Activated gamma-delta T cell treated with anti-CD3 and anti-CD28 coated beads, Interleukin-2, amount 50 U/mL, for 16 hours (primary cell): ENCODE measurements around the gene PTPRN2.
"Not testable (repeated sequence)": the region's sequence is repeated elsewhere in the genome, so short reads cannot be mapped to it uniquely, and the experiment has no call there.

Experiments
- DNase-seq: peaks from one replicate; pipeline ENCODE4 v3.0.0-alpha.2; 2020; ENCODE audit warnings: low read depth

The PTPRN2 gene

DNA sequence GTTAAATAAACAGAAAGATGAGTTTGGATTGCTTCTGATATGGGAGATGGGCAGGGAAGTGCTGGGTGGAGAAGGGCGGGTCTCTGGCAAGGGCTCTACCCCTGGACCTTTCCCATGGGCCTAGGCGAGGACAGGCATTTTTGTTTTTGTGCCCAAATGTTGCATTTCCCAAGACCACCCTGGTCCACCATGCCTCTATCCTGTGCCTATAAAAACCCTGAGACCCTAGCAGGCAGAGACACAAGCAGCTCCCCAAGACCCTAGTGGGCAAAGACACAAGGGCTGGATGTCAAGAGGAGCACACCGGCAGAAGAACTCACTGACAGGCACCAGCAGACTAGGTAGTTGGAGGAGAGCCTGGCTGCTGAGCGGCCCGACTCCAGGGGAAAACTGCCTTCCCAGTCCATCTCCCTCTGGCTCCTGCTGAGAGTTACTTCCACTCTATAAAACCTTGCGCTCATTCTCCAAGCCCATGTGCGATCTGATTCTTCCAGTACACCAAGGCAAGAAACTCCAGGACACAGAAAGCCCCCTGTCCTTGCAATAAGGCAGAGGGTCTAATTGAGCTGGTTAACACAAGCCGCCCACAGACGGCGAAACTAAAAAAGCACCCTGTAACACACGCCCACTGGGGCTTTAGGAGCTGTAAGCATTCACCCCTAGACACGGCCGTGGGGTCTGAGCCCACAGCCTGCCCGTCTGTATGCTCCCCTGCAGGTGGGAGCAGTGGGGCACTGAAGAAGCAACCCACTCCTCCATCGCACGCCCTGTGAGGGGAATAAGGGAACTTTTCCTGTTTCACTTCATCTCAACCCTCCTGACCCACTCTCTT, 291.4 kb downstream of the PTPRN2 start:
- DNase-seq: no peak

DNA sequence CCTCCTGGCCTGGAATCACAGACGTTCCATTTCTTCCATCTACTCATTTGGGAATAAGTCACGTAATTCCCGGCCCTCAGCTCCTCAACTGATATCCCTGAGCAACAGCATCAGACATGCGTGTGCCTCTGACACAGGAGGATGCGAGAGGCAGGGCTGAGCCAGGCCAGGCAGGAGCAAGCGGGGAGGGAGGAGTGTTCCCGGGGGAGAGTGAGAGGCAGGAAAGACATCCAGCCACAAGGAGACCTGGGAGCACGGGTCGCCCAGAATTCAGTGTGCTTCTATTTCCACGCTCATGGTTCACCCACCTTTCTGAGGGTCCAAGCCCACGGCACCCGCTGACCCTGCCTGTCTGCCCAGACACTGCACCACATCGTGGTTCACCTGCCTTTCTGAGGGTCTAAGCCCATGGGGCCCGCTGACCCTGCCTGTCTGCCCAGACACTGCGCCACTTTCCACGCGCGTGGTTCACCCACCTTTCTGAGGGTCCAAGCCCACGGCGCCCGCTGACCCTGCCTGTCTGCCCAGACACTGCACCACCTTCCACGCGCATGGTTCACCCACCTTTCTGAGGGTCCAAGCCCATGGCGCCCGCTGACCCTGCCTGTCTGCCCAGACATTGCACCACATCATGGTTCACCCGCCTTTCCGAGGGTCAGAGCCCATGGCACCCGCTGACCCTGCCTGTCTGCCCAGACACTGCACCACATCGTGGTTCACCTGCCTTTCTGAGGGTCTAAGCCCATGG, 293.0 kb downstream of the PTPRN2 start:
- DNase-seq: not testable (repeated sequence)

DNA sequence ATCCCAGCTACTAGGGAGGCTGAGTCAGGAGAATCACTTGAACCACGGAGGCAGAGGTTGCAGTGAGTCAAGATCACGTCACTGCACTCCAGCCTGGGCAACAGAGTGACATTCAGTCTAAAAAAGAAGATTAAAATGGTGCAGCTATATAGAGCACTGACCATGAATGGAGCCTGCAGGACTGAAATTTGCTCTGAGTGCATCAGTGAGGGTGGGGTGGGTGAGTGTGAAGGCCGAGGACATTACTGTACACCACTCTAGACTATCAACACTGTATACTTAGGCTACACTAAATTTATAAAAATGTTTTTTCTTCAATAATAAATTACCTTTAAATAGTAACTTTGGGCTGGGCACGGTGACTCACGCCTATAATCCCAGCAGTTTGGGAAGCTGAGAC, 294.7 kb downstream of the PTPRN2 start:
- DNase-seq: no peak

DNA sequence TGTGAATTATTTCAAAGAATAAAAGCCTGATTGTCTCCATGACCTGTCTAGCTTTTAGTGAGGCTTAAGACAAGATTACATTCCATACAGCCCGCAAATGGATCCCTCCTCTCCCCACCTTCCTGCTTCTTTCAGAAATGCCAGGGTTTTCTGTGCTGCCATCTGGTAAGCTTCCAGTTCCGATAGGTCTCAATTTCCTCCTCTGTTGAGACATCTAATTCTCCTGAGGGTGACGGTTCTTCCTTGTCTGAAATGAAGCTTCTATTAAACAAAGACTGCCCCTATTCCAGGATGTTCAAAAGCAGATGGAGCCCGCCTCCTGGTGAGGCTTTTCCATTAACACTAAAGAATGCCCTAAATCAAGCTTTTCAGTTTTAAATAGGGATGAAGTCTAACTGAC, 295.6 kb downstream of the PTPRN2 start:
- DNase-seq: no peak

DNA sequence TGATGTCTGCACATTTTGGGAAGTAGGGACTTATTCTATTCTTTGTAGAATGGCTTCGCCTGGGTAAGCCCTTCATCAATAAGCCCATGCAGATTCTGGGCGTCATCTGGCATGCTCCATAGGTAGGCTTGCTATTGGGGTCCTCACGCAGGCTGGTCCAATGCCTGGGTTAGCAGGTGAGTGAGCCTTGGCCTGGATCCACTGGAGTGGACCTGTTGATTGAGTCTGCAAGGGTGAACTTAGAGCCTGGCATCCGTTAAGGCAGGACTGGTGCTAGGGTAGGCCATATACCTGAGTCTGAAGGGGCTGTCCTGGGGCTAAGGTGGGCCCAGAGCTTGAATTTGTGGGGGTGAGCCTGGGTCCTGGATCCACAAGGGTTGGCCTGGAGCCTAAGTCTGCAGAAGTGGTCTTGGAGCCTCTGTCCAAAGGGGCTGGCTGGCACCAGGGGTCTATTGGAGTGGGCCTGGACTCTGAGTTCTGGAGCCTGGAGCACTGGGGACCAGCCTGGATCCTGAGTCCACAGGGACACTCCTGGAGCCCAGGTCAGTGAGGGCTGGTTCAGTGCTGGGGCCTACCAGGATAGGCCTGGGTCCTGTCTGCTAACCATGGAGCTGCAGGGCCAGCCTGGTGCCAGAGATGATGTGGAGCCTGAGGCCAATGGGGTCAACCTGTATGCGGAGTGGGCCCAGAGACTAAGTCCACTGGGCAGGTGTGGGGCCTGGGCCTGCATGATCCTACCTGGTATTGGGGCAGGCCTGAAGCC, 297.7 kb downstream of the PTPRN2 start:
- DNase-seq: no peak

DNA sequence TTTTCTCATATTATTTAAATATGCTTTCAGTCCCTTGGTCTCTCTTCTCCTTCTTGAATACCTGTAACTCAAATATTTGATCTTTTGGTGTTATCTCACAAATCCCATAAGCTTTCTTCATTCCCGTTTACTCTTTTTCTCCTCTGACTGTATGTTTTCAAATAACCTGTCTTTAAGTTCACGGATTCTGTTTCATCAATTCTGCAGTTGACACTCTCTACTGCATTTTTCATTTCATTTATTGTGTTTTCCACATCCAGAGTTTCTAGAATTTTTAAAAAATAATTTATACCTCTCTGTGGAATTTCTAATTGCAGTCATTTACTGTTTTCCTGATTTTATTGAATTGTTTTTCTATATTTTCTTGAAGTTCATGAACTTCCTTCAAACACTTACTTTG, 298.4 kb downstream of the PTPRN2 start:
- no peak for DNase-seq

DNA sequence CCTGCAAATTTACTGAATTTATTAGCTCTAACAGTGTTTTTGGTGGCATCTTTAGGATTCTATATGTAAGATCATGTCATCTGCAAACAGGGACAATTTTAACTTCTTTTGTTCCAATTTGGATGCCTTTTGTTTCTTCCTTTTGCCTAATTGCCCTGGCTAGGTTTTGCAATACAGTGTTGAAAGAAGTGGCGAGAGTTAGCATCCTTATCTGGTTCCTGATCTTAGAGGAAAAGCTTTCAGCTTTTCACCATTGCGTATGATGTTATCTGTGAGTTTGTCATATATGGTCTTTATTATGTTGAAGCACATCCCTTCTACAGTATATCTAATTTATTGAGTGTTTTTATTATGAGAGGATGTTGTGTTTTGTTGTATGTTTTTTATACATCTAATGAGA, 301.4 kb downstream of the PTPRN2 start:
- no peak for DNase-seq

DNA sequence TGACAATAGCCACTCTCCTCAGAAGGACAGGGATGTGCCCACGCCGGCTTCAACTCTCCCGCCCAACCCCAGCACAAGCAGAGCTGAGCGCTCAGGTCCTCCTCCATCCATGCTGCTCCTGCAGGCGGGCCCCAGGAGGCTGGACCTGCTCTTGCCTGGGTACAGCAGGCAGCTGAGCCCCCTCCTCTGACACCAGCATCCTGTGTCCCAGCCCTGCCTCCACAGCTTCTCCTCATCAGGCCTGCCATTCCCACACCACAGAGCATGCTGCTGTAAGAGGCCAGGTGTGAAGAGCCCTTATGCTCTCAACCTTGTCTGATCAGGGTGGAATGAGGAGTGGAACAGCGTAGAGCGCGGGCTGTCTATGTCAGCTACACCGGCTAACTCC, 302.2 kb downstream of the PTPRN2 start:
- DNase-seq: no peak

DNA sequence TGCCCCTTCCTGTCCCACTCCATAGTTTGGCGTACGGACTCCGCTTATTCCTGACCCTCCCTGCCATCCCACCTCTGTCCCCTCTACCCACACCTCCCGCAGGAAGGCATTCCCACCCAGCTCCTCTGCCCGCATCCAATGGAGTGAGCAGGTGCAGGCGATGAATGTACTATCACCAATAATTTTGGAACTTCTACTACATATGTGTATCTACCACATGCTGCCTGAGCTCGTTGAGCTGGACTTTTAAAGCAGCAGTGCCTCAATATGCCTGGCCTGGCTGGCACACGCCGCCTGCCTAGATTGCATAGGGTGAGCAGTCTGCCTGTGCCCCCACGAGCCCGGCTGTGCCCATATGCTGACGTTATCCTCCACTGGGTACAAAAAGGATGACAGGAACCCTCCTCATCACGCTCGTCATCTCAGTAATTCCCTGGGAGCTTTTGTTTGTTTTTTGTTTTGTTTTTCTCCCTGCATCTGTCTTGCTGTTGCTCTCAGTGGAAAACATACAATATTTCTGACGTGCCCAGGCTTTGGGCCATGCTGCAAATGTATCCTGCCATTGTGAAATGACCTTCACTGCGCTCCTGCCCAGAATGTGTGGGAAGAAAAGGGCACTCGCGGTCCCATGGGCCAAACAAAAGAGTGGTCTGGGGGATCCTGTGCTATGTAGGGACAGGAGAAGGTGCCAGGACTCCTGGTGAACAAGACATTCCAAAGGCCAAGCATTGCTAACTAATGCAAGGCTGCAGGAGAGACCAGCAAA, 302.8 kb downstream of the PTPRN2 start:
- DNase-seq: no peak

DNA sequence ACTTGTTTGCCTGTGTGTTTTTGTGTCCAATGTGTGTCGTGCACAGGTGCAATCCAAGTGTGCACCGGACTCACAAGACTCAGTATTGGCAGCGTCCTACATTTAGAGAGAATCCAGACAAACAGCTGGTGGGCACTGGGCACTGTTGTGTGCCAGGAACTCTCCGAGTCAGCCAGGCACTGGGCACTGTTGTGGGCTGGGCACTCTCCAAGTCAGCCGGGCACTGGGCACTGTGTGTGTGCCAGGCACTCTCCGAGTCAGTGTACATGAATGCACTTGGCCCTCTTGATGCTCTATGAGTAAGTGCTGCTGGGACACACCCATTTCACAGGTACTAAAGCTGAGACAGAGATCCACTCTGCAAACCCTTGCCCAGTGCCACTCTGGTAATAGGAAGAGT, 303.5 kb downstream of the PTPRN2 start:
- DNase-seq: no peak

DNA sequence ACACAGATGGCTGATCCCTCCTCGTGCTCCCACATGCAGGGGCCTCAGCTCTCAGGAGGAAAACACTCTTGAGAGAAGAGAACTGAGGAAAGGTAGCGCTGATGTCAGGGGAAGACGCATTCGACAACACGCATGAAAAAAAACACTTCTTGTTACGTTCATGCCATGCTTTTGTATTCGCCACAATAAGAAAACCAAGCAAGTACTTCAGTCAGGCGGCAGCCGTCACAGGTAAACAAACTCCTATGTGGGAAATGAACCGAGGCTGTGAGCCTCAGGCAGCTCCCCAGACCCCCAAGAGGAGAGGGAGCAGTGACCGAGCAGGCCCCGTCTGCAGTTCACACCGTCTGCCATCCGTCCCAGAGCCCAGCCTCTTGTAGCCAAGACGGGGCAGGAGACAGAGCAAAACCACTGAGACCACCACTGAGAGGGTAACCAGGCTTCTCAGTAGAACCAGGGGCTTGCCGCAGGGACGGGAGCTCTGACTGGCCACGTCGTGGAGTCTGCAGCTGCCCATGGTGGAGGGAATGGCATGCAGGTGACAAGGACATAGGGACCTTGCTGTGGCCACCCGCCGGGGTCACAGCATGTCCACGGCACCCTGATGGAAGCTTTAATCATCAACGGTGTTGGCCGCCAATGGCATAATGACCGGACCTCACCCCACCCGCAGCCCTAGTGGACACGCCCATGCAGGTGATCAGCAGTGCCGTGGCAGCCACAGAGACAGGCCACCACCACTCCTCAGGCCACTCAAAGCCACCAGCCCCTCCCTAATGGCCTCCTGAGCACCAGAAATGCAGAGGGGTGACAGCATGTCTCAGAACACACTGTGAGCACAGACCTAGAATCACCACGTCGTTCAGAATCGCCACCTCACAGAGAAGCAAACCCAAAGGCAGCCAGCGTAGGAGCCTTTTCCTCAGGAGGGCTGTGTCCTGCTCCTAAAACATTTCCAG, 304.3 kb downstream of the PTPRN2 start:
- DNase-seq: no peak

DNA sequence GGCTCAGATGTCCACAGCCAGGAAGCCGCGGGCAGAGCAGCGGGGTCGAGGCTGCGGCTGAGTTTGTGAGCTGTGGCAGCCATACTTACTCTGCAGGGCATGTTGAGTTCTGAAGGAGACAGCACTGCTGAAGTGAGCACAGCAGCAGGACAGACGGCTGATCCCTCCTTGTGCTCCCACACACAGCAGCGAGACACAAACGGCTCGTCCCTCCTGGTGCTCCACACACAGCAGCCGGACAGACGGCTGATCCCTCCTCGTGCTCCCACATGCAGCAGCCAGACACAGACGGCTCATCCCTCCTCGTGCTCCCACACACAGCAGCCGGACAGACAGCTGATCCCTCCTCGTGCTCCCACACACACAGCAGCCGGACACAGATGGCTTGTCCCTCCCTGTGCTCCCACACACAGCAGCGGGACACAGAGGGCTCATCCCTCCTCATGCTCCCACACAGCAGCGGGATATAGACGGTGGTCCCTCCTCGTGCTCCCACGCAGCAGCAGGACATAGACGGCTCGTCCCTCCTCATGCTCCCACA, 305.1 kb downstream of the PTPRN2 start:
- no peak for DNase-seq

DNA sequence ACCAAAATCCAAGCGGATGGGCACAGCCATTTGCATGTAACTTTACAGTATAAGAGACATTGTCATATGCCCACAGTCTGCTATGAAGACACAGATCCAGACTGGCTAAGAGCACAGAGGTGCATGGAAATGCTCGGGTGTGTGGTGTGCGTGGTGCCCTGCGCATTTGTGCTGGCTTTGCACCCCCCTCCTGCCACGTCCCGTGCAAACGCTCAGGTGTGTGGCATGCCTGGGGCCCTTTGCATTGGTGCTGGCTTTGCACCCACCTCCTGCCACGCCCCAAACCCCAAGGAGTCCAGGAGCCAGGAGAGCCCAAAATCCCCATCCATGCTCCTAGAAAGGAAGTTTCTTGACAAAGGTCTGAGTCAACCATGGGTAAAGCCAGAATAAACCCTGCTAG, 306.2 kb downstream of the PTPRN2 start:
- DNase-seq: no peak

DNA sequence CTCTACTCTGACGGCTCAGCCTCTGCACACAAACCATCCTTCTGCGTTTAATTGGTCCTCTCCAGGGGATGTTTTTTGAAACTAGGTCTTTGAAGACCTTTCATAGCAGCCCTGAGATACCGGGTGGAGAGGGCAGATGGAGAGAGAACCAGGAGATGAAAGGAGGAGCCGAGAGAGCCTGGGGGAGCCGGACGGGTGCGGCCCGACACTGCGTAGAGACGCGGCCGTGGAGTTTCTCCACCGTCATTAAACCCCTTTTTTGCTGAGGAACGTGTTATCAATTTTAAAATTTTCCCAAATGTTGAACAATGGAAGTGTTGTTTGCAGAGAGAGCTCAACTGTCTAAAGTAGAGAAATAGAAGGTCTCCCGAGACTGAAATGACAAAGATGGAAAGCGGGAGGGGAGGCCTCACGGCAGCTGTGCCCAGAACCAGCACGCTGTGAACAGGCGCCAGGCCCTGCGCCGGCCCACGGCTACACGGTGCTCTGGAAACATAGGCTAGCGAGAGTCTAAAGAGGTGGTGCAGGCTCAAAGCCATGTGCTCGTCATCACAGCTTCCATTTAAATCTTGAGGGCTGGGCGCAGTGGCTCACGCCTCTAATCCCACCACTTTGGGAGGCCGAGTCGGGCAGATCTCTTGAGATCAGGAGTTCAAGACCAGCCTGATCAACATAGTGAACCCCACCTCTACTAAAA, 307.0 kb downstream of the PTPRN2 start:
- no peak for DNase-seq

DNA sequence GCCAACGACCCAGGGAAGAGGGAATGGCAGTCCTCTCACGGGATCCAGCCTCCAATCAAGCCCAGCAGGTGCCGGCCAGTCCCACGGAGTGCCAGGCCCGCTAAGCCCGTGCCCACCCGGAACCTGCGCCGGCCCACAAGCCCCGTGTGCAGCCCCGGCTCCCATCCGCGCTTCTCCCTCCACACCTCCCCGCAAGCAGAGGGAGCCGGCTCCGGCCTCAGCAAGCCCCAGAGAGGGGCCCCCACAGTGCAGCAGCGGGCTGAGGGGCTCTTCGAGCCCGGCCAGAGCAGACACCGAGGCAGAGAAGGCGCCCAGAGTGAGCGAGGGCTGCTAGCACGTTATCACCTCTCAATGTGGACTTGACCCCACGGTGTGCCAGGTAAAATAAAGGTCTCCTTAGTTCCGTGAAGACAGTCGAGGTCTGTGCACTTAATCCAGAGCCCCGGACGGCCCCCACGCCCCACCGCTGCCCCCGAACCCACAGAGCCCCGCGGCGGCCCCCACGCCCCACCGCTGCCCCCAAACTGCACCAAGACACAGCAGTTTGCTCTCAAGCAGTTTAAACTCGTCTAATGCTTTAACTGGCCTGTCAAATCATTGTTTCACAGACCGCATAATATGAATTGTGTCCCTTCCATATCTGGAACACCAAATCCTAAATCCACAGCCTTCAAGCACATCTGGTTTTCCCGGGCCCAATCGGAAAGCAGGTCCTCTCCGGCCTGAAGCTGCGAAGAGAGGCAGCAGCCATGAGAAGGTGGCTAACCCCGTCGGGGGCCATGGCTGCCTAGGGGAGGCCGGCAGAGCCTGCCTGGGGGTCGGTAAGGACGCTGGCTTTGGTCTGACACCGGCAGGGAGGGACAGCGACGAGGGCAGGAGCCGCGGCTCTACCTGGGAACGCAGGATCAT, 307.8 kb downstream of the PTPRN2 start:
- DNase-seq: no peak

DNA sequence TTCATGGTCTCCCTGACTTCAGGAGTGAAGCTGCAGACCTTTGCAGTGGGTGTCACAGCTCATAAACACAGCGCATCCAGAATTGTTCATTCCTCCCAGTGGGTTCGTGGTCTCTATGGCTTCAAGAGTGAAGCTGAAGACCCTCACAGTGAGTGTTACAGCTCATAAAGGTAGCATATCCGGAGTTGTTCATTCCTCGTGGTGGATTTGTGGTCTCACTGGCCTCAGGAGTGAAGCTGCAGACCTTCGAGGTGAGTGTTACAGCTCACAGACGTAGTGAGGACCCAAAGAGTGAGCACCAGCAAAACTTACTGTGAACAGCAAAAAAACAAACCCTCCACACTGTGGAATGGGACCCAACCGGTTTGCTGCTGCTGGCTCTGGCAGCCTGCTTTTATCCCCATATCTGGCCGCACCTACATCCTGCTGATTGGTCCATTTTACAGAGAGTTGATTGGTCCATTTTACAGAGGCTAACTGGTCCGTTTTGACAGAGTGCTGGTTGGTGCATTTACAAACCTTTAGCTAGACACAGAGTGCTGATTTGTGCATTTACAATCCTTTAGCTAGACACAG, 308.8 kb downstream of the PTPRN2 start:
- no peak for DNase-seq

DNA sequence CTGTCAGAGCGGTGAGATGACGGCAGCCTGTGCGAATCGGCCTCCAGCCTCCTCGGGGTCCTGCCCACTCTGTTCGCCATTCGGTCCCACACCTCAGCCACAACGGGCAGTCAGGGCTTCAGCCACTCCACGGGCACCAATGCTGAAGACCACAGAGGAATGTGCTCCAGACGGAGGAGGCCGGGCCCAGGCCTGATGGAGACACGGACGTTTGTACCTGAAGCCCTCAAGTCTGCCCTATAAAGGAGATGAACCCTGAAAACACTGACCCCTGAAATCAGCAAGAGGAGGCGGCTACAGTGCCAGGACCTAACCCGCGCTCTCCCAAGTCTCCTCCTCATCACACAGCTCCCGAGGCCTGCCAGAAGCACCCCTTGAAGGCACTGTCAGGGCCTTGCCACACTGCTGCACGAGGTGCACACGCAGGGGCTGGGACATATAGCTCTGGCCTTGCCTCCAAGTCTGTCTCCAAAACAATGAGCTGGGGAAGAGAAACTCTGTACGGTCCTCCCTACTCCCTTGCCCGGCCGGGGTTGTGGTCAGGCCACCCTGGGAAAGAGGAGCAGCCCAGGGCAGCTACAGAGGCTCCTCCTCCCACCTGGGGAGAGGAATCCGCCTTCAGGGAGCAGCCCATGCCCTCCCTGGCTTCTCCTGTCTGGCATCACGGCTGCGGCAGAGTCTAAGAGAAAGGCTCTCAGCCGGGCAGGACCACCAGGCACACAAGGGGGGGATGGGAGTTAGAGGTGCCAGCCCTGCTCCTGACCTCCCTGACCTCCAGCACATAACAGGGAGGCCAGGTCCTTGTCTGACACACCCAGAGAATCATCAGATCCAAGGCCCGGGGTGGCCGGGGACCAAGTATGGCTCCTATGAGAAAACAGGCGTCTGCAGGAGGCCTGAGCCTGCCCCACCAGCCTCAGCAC, 310.1 kb downstream of the PTPRN2 start:
- DNase-seq: no peak
